ENCODE results near the gene DNTTIP2.
"Not testable (repeated sequence)": the region's sequence is repeated elsewhere in the genome, so short reads cannot be mapped to it uniquely, and the experiment has no call there.

The DNTTIP2 gene

GRCh38 chr1:93865253-93865652 lies 13.8 kb downstream of the DNTTIP2 start:
- no peak for DNase-seq (ENCODE audit: low spot score)
- POLR2A ChIA-PET (ENCODE audit: low non-redundant PET), result no interaction called here
- CTCF ChIA-PET, result no interaction called here
- no peak for TF ChIP-seq CTCF (conservative IDR thresholded peaks at IDR 0.05; ENCODE audit: low read depth)
- H3K27ac ChIP-seq, result no peak overlapping the region

DNA sequence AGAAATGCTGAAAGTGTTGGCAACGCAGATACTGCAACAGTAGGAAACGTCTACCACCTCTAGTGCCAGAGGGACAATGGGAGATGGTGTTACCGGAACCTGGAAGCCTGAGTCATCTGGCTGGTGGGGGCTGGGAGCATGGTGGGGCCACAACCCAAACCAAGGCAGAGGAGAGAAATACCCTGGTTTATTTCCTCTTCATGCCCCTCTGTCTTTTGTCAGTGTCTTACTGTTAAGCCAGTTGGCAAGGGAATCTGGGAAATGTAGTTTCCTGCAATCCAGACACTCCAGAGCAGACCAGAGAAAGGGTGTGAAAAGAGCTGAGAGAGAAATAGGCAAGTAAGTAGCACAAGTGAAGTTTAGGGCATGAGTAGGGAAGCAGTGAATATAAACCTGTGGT lies 14.8 kb downstream of the DNTTIP2 start:
- no peak for TF ChIP-seq CTCF (conservative IDR thresholded peaks at IDR 0.05; ENCODE audit: low read depth)
- ChIA-PET POLR2A (ENCODE audit: low non-redundant PET) (no interaction called here), CTCF (no interaction called here)
- no peak overlapping the region for H3K27ac ChIP-seq
- DNase-seq (ENCODE audit: low spot score), result no peak

DNA sequence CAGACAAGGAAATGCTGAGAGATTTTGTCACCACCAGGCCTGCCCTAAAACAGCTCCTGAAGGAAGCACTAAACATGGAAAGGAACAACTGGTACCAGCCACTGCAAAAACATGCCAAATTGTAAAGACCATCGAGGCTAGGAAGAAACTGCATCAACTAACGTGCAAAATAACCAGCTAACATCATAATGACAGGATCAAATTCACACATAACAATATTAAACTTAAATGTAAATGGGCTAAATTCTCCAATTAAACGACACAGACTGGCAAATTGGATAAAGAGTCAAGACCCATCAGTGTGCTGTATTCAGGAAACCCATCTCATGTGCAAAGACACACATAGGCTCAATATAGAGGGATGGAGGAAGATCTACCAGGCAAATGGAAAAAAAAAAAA lies 21.4 kb downstream of the DNTTIP2 start:
- H3K27ac ChIP-seq; DNase-seq (ENCODE audit: low spot score); POLR2A ChIA-PET (ENCODE audit: low non-redundant PET); CTCF ChIA-PET: not testable (repeated sequence)

DNA sequence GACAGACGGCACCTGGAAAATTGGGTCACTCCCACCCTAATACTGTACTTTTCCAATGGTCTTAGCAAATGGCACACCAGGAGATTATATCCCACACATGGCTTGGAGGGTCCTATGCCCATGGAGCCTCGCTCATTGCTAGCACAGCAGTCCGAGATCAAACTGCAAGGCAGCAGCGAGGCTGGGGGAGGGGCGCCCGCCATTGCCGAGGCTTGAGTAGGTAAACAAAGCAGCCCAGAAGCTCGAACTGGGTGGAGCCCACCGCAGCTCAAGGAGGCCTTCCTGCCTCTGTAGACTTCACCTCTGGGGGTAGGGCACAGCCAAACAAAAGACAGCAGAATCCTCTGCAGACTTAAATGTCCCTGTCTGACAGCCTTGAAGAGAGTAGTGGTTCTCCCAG lies 23.0 kb downstream of the DNTTIP2 start:
- H3K27ac ChIP-seq; DNase-seq (ENCODE audit: low spot score); POLR2A ChIA-PET (ENCODE audit: low non-redundant PET): not testable (repeated sequence)
- CTCF ChIA-PET, result interaction anchor here (0.6 kb wide), 2 partner anchors 13 to 139 kb away, joined by 5 to 7 read pairs; no protein-coding TSS in a partner anchor

DNA sequence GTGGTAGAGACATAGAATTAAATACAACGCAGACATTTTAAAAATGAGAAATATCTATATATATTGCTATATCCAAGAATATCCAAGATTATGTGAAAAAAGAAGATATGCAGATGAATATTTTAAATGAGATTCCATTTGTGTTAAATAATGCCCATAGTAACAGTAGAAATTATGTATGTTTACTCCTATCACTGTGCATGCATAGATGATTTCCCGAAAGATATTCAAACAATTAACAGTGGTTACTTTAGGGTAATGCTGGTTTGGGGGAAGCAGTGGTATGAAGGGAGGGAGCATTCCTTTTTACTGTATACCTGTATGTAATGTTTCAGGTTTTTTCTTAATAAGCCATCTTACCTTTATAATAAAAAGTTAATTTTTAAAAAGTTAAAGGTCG lies 25.1 kb downstream of the DNTTIP2 start:
- TF ChIP-seq CTCF (conservative IDR thresholded peaks at IDR 0.05; ENCODE audit: low read depth), result no peak
- POLR2A ChIA-PET (ENCODE audit: low non-redundant PET), result no interaction called here
- CTCF ChIA-PET, result no interaction called here
- no peak overlapping the region for H3K27ac ChIP-seq
- DNase-seq (ENCODE audit: low spot score), result no peak

- ChIA-PET POLR2A (ENCODE audit: low non-redundant PET) (no interaction called here), CTCF (no interaction called here)
- no peak for TF ChIP-seq CTCF (conservative IDR thresholded peaks at IDR 0.05; ENCODE audit: low read depth)
- no peak overlapping the region for H3K27ac ChIP-seq
- DNase-seq (ENCODE audit: low spot score), result no peak
Observed at GRCh38 chr1:93851878-93852277, 27.1 kb downstream of the DNTTIP2 start.

DNA sequence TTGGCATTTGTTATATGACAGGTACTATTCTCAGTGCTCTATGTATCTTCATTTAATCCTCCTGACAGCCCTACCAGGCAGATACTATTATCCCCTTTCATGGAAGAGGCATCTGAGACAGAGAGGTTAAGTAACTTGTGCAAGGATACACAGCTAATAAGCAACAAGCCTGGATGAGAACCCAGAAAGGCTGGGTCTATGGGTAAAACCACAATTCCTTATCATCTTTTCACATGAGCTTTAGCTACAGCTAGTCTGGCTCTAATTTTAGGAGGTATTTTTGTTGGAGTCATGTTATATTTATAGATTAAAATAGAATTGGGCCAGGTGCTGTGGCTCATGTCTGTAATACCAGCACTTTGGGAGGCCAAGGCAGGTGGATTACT lies 27.7 kb downstream of the DNTTIP2 start:
- DNase-seq (ENCODE audit: low spot score), result no peak
- CTCF ChIA-PET, result interaction anchor here (0.7 to 0.9 kb wide), 3 partner anchors 398 to 637 kb away, joined by 3 to 7 read pairs (median 4); no protein-coding TSS in a partner anchor
- POLR2A ChIA-PET (ENCODE audit: low non-redundant PET), result no interaction called here

More for the DNA sequence above, 27.7 kb downstream of the DNTTIP2 start:
- TF ChIP-seq CTCF (conservative IDR thresholded peaks at IDR 0.05; ENCODE audit: low read depth), result no peak
- no peak overlapping the region for H3K27ac ChIP-seq
